Choroid plexus epithelial cell (primary cell): Measurements from ENCODE around the gene MYH14.

Experiments used
- DNase-seq: peaks from one replicate; pipeline ENCODE4 v3.0.0-alpha.2; 2010; ENCODE audit warnings: low read depth
- H3K4me3 ChIP-seq: 2 replicates; pipeline ENCODE4 v1.5.1; 2011; ENCODE audit warnings: low read depth, mild to moderate bottlenecking, control low read depth, low read length, moderate library complexity
- TF ChIP-seq, protein P1 (sequence below): conservative IDR thresholded peaks from 2 replicates; pipeline ENCODE4 v1.5.1; 2011; ENCODE audit warnings: low read depth, mild to moderate bottlenecking, control low read depth, inconsistent platforms, low read length, moderate library complexity

MYH14 gene

DNA sequence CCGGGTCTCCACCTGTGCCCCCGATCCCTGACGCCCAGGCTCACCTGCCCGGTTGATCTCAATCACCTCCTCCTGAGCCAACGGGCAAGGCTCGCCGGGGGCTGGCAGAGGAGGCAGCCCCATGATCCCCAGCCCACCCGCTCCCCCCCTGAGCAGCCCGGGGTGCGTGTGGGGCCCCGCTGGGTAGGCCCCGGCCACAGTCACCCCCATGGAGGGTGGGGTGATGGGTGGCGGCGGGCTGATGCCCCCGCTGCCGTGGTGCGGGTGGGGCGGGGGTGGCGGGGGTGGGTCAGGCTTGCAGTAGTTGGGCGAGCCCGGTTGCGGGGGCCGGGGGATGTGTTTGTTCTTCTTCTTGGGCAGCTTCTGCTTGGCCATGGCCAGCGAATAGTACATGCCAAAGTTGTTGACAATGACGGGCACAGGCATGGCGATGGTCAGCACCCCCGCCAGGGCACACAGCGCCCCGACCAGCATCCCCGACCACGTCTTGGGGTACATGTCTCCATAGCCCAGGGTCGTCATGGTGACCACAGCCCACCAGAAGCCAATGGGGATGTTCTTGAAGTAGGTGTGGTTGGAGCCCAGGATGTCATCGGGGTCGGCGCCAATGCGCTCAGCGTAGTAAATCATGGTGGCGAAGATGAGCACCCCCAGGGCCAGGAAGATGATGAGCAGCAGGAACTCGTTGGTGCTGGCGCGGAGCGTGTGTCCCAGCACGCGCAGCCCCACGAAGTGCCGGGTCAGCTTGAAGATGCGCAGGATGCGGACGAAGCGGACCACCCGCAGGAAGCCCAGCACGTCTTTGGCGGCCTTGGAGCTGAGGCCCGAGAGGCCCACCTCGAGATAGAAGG lies 119.7 kb downstream of the MYH14 start:
- no peak for DNase-seq
- TF ChIP-seq, protein P1, sequence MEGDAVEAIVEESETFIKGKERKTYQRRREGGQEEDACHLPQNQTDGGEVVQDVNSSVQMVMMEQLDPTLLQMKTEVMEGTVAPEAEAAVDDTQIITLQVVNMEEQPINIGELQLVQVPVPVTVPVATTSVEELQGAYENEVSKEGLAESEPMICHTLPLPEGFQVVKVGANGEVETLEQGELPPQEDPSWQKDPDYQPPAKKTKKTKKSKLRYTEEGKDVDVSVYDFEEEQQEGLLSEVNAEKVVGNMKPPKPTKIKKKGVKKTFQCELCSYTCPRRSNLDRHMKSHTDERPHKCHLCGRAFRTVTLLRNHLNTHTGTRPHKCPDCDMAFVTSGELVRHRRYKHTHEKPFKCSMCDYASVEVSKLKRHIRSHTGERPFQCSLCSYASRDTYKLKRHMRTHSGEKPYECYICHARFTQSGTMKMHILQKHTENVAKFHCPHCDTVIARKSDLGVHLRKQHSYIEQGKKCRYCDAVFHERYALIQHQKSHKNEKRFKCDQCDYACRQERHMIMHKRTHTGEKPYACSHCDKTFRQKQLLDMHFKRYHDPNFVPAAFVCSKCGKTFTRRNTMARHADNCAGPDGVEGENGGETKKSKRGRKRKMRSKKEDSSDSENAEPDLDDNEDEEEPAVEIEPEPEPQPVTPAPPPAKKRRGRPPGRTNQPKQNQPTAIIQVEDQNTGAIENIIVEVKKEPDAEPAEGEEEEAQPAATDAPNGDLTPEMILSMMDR: no peak
- H3K4me3 ChIP-seq: no peak overlapping the region

GRCh38 chr19:50323782-50324133 lies 120.3 kb downstream of the MYH14 start:
- DNase-seq: no peak

GRCh38 chr19:50324331-50324730 lies 120.9 kb downstream of the MYH14 start:
- no peak overlapping the region for H3K4me3 ChIP-seq
- no peak for DNase-seq
- TF ChIP-seq, protein P1: no peak

More at GRCh38 chr19:50323782-50324133, 120.3 kb downstream of the MYH14 start:
- TF ChIP-seq, protein P1: no peak
- no peak overlapping the region for H3K4me3 ChIP-seq

- H3K4me3 ChIP-seq: no peak overlapping the region
- DNase-seq: peak; percentile 53
- TF ChIP-seq, protein P1: no peak
Measured at GRCh38 chr19:50325310-50326100, 122.1 kb downstream of the MYH14 start.

- no peak overlapping the region for H3K4me3 ChIP-seq
- TF ChIP-seq, protein P1: no peak
- no peak for DNase-seq
Measured at GRCh38 chr19:50326101-50326664, 122.8 kb downstream of the MYH14 start.

DNA sequence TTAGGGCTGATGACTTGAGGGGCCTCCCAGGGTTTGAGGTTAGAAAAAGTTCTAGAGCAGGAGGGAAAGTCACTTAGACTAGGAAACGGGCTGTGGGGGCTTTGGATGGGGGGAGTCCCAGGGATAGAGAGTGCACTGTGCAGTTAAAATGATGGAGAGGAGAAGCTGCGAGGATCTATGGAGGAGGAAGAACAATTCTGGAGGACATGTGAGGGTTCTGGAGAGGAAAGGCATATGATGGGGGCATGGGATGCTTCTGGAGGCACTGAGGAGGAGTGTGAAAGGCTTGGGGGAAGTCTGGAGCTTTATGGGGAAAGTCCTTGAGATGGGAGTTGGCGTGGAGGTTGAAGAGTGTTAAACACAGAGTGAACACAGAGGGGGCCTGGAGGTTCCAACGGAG lies 123.6 kb downstream of the MYH14 start:
- DNase-seq: no peak
- no peak overlapping the region for H3K4me3 ChIP-seq
- TF ChIP-seq, protein P1: no peak
